Endothelial cell of umbilical vein (primary cell): ENCODE results near the gene MORC2. TPM values are rescaled to one million over a fixed set of nuclear protein-coding genes. Genes with fewer than 3 reads are reported as not detected.
A peak's percentile ranks its signal among the peaks of the same experiment; 100 is the strongest.

Source experiments
- BruUV-seq: library from RNA; stranded (reverse); fragments of 400-500 nt; replicated peaks from 2 replicates; lab custom pipeline; 2021; lab: Mats Ljungman, UMichigan
- CTCF ChIA-PET: fragments of 300-600, 350-600 bp; sonication (Branson Sonifier 250); formaldehyde crosslinking; loops from one replicate; lab custom pipeline; 2021; ENCODE audit warnings: antibody characterized with exemption, inconsistent platforms; lab: Charles Lee
- POLR2A ChIA-PET: fragments of 300-600, 350-600 bp; sonication (Branson Sonifier 250); formaldehyde crosslinking; loops from one replicate; lab custom pipeline; 2021; ENCODE audit warnings: antibody characterized with exemption, inconsistent platforms; lab: Charles Lee
- DNase-seq: peaks from one replicate; pipeline ENCODE4 v3.0.0-alpha.2; 2011; ENCODE audit warnings: low read depth, low spot score
- FAIRE-seq: peaks from 2 replicates; lab custom pipeline; 2011; peaks lifted over from hg19 to GRCh38; lab: Jason Lieb, UNC
- H2AFZ ChIP-seq: 2 replicates; pipeline ENCODE4 v1.6.0; 2012; ENCODE audit warnings: low read depth, low read length, control low read depth, inconsistent platforms
- H3K27ac ChIP-seq: 2 replicates; pipeline ENCODE4 v1.5.1; 2011; ENCODE audit warnings: low read depth, mild to moderate bottlenecking, control low read depth, low read length, moderate library complexity; ENCODE audit not compliant: insufficient read depth
- H3K27me3 ChIP-seq, 2 experiments: 2 replicates each; pipeline versions ENCODE4 v1.6.0 to v1.6.1; 2011; ENCODE audit warnings: low read length in 2 of 2, mixed read lengths in 1 of 2; ENCODE audit not compliant: control insufficient read depth in 2 of 2, insufficient read depth in 2 of 2
- H3K36me3 ChIP-seq, 2 experiments: 2 replicates in 1 of 2; 3 replicates in 1 of 2; pipeline ENCODE4 v1.5.1; 2011; ENCODE audit warnings: low read length in 2 of 2, mild to moderate bottlenecking in 1 of 2, moderate library complexity in 1 of 2; ENCODE audit not compliant: control insufficient read depth in 2 of 2, insufficient read depth in 2 of 2; ENCODE audit errors: extremely low read depth in 1 of 2
- H3K4me1 ChIP-seq: 3 replicates; pipeline ENCODE4 v1.5.1; 2011; ENCODE audit warnings: mild to moderate bottlenecking, low read length; ENCODE audit not compliant: control insufficient read depth, insufficient read depth; ENCODE audit errors: extremely low read depth
- H3K4me2 ChIP-seq: 2 replicates; pipeline ENCODE4 v1.6.1; 2011; ENCODE audit warnings: low read length, control low read depth, mixed read lengths; ENCODE audit not compliant: insufficient read depth
- H3K4me3 ChIP-seq, 3 experiments: fragments of 200-600 bp in 1 of 3; sonication (generic), shearing (Covaris generic) in 1 of 3; replicated peaks in 1 of 3; 2 replicates each; pipeline ENCODE4 v1.5.1; 2011 to 2016; ENCODE audit warnings: control low read depth in 3 of 3, low read length in 3 of 3, mild to moderate bottlenecking in 2 of 3, inconsistent platforms in 1 of 3, low read depth in 1 of 3, moderate library complexity in 1 of 3; ENCODE audit not compliant: insufficient read depth in 1 of 3
- H3K79me2 ChIP-seq: 2 replicates; pipeline ENCODE4 v1.6.0; 2012; ENCODE audit warnings: low read length, inconsistent platforms; ENCODE audit not compliant: control insufficient read depth, insufficient read depth
- H3K9ac ChIP-seq: replicated peaks from 2 replicates; pipeline ENCODE3; 2011; ENCODE audit warnings: low read length, control low read depth; ENCODE audit not compliant: insufficient read depth; ENCODE audit errors: extremely low read depth
- H3K9me1 ChIP-seq: replicated peaks from 3 replicates; pipeline ENCODE4 v1.6.0; 2011; ENCODE audit warnings: mild to moderate bottlenecking, low read length; ENCODE audit not compliant: control insufficient read depth, insufficient read depth; ENCODE audit errors: extremely low read depth
- H3K9me3 ChIP-seq: replicated peaks from 2 replicates; pipeline ENCODE4 v1.5.1; 2012; ENCODE audit warnings: low read length, inconsistent platforms; ENCODE audit not compliant: control insufficient read depth, insufficient read depth
- H4K20me1 ChIP-seq: replicated peaks from 2 replicates; pipeline ENCODE3; 2011; ENCODE audit warnings: mild to moderate bottlenecking, low read length; ENCODE audit not compliant: control insufficient read depth, insufficient read depth; ENCODE audit errors: extremely low read depth
- EZH2 ChIP-seq: IDR thresholded peaks from 2 replicates; pipeline ENCODE4 v1.6.1; 2012; ENCODE audit warnings: borderline replicate concordance, low read depth, mild to moderate bottlenecking, moderate library complexity, low read length, inconsistent platforms; ENCODE audit not compliant: severe bottlenecking
- FOS ChIP-seq: IDR thresholded peaks from 2 replicates; pipeline ENCODE4 v1.6.1; 2011; ENCODE audit warnings: mild to moderate bottlenecking, low read length, moderate library complexity, borderline replicate concordance; ENCODE audit not compliant: insufficient read depth
- GATA2 ChIP-seq: IDR thresholded peaks from 2 replicates; pipeline ENCODE4 v1.7.0; 2011; ENCODE audit warnings: low read depth, mild to moderate bottlenecking, moderate library complexity, mixed read lengths, low read length; ENCODE audit not compliant: insufficient read length, insufficient read depth
- JUN ChIP-seq: IDR thresholded peaks from 2 replicates; pipeline ENCODE4 v1.6.1; 2011; ENCODE audit warnings: borderline replicate concordance, low read depth; ENCODE audit not compliant: insufficient read length, insufficient read depth
- MYC ChIP-seq: IDR thresholded peaks from one replicate; pipeline ENCODE4 v1.6.1; 2011; ENCODE audit warnings: mild to moderate bottlenecking, low read depth, low read length
- POLR2A ChIP-seq: IDR thresholded peaks from 2 replicates; pipeline ENCODE4 v1.6.1; 2012; ENCODE audit warnings: low read depth, mild to moderate bottlenecking, control low read depth, low read length
- POLR2AphosphoS5 ChIP-seq: IDR thresholded peaks from 2 replicates; pipeline ENCODE4 v1.6.1; 2012; ENCODE audit warnings: low read depth, mild to moderate bottlenecking, control low read depth, low read length, moderate library complexity; ENCODE audit not compliant: insufficient read depth
- dilution Hi-C: fragments of 300-500 bp; cut with MboI; formaldehyde crosslinking; loops from one replicate; pipeline ENCODE4 v1.15.0; 2019; ENCODE audit warnings: low sequenced_read_pairs; ENCODE audit not compliant: extremely low pct_ligation_motif_present
- intact Hi-C: fragments of 100-400 bp; cut with micrococcal nuclease; formaldehyde crosslinking; loops from one replicate; pipeline ENCODE4 v1.10.0; 2022
- polyA plus RNA-seq, 4 experiments: library from polyadenylated mRNA; depleted of rRNA in 3 of 4; stranded (reverse) in 3 of 4; unstranded in 1 of 4; fragments of >200 nt; gene quantifications; 2 replicates each; pipeline versions ENCODE4 v1.2.1 to v1.2.3, GENCODE V29; 2011 to 2012; ENCODE audit warnings: missing spikeins in 1 of 4
- total RNA-seq: library from RNA; stranded (reverse); gene quantifications from 2 replicates; pipeline ENCODE4 v1.2.3, GENCODE V29; 2021
- TF ChIP-seq, protein P1 (sequence below), 2 donors: IDR thresholded peaks; 1 replicate in 1 of 2; 2 replicates in 1 of 2; pipeline ENCODE4 v1.5.1; 2011; ENCODE audit warnings: low read length in 2 of 2, mild to moderate bottlenecking in 2 of 2, moderate library complexity in 2 of 2, control low read depth in 1 of 2, inconsistent platforms in 1 of 2, low read depth in 1 of 2; ENCODE audit not compliant: insufficient read depth in 1 of 2; ENCODE audit errors: extremely low read depth in 1 of 2
- TF ChIP-seq, protein P2 (sequence below): IDR thresholded peaks from 2 replicates; pipeline ENCODE4 v1.6.1; 2011; ENCODE audit not compliant: insufficient read depth, insufficient read length

Gene MORC2
- total and polyA plus RNA-seq, 2 donors (not counting 3 experiments of a cell fraction or from before 2014, with no cell fraction given): 11.6 to 34.7 TPM

DNA sequence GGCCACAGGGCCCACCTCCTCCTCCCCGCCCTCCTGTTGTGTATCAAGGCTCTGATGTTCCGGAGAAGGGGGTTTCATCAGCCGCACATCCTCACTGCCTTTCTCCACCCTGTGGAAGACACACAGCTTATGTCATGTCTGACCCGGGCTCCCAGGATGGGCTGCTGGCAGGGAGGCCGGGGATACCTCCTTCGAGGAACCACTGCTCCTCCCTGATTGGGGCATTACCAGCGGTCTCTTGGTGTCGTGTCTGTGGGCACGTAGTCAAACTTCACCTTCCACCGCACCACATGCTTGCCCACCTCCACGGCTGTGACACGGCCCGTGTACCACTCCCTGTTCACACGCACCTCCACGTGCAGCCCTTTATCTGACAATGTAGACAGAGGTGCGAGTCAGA, 35.9 kb downstream of the MORC2 start:
- Histone ChIP-seq H3K27me3 (no peaks in the 10 kb centered on the region), H3K9ac (no peak overlapping the region), H3K4me2 (no peak overlapping the region), H2AFZ (no peak overlapping the region), H3K27ac (no peak overlapping the region), H3K9me1 (no peaks in the 10 kb centered on the region), H3K9me3 (no peaks in the 10 kb centered on the region), H3K4me3 (no peak overlapping the region), H4K20me1 (no peaks in the 10 kb centered on the region), H3K79me2 (no peaks in the 10 kb centered on the region), H3K4me1 (no peaks in the 10 kb centered on the region), H3K36me3 (peaks cover 33 to 69% of the 10 kb centered on the region in 2 experiments)
- ChIA-PET POLR2A (no interaction called here), CTCF (no interaction called here)
- no peak for FAIRE-seq
- no peak for DNase-seq
- intact Hi-C loops (no loop called here), dilution Hi-C loops (loop anchor here (10.0 kb wide), 1 partner anchor 238 kb away; the partner anchor contains the start of gene OSBP2)
- TSS peak; percentile 25 for BruUV-seq
- TF ChIP-seq POLR2A: no peak
- TF ChIP-seq, protein P1, sequence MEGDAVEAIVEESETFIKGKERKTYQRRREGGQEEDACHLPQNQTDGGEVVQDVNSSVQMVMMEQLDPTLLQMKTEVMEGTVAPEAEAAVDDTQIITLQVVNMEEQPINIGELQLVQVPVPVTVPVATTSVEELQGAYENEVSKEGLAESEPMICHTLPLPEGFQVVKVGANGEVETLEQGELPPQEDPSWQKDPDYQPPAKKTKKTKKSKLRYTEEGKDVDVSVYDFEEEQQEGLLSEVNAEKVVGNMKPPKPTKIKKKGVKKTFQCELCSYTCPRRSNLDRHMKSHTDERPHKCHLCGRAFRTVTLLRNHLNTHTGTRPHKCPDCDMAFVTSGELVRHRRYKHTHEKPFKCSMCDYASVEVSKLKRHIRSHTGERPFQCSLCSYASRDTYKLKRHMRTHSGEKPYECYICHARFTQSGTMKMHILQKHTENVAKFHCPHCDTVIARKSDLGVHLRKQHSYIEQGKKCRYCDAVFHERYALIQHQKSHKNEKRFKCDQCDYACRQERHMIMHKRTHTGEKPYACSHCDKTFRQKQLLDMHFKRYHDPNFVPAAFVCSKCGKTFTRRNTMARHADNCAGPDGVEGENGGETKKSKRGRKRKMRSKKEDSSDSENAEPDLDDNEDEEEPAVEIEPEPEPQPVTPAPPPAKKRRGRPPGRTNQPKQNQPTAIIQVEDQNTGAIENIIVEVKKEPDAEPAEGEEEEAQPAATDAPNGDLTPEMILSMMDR (IDR thresholded peaks at IDR 0.05; ENCODE audit: extremely low read depth in 1 of 2, insufficient read depth in 1 of 2, low read depth in 1 of 2, low read length in 2 of 2): no peak
- TF ChIP-seq FOS: no peak
- TF ChIP-seq GATA2: no peak
- no peak for TF ChIP-seq POLR2AphosphoS5
- TF ChIP-seq EZH2: no peak
- TF ChIP-seq JUN: no peak
- TF ChIP-seq, protein P2, sequence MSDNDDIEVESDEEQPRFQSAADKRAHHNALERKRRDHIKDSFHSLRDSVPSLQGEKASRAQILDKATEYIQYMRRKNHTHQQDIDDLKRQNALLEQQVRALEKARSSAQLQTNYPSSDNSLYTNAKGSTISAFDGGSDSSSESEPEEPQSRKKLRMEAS: no peak
- TF ChIP-seq MYC: no peak
